ENCODE data around the gene POLA2.

DNA sequence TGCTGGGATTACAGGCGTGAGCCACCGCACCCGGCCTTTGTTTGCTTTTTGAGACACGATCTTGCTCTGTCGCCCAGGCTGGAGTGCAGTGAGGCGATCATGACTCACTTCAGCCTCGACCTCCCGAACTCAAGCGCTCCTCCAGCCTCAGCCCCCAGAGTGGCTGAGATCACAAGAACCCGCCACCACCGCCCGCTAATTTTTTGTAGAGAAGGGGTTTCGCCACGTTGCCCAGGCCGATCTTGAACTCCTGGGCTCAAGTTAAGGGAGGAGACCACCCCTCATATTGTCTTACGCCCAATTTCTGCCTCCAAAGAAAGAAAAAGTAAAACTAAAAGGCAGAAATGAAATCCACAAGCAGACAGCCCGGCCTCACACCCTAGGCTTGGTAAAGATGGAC is 1.5 kb upstream of the POLA2 start:
- TF ChIP-seq CTCF (optimal IDR thresholded peaks at IDR 0.05 in 1 of 3, IDR thresholded peaks at IDR 0.05 in 1 of 3, conservative IDR thresholded peaks at IDR 0.05 in 1 of 3; ENCODE audit: extremely low read depth in 1 of 3, insufficient read depth in 2 of 3, low read length in 3 of 3) (no peak), EZH2 (IDR thresholded peaks at IDR 0.05; ENCODE audit: low read length) (no peak)

Measured in keratinocyte (primary cell).